MG63 (cell line): ENCODE measurements around the gene OR4F15. TPM values are rescaled to one million over a fixed set of nuclear protein-coding genes. Genes with fewer than 3 reads are reported as not detected.
"Not testable (repeated sequence)": the region's sequence is repeated elsewhere in the genome, so short reads cannot be mapped to it uniquely, and the experiment has no call there.

ENCODE experiments used
- DNase-seq: peaks from one replicate; pipeline ENCODE4 v3.0.0-alpha.2; 2020
- H3K27me3 ChIP-seq: fragments of 250-450 bp; sonication (Bioruptor Pico); 2 replicates; pipeline ENCODE4 v1.5.1; 2020; ENCODE audit warnings: mild to moderate bottlenecking, moderate library complexity
- H3K36me3 ChIP-seq: fragments of 250-450 bp; sonication (Bioruptor Pico); 2 replicates; pipeline ENCODE4 v1.5.1; 2020; ENCODE audit warnings: mild to moderate bottlenecking, moderate library complexity
- H3K4me3 ChIP-seq: fragments of 250-450 bp; sonication (Bioruptor Pico); 2 replicates; pipeline ENCODE4 v1.5.1; 2020; ENCODE audit warnings: mild to moderate bottlenecking, moderate library complexity
- H3K9me3 ChIP-seq: fragments of 250-450 bp; sonication (Bioruptor Pico); 2 replicates; pipeline ENCODE4 v1.5.1; 2020; ENCODE audit warnings: mild to moderate bottlenecking, moderate library complexity
- total RNA-seq: library from RNA; depleted of rRNA; stranded (reverse); fragments of >200 nt; shearing (Covaris generic); gene quantifications from 2 replicates; pipeline ENCODE4 v1.2.3, GENCODE V29; 2014; ENCODE audit warnings: low replicate concordance; rRNA removed

The OR4F15 gene
- not detected in 2 replicates for total RNA-seq

- H3K27me3 ChIP-seq, result no peaks in the 10 kb centered on the region
- no peak for DNase-seq
- no peaks in the 10 kb centered on the region for H3K36me3 ChIP-seq
- no peak within 1 kb of the TSS for H3K4me3 ChIP-seq
- no peaks in the 10 kb centered on the region for H3K9me3 ChIP-seq
Measured at GRCh38 chr15:101811902-101812301, at the start of gene OR4F15. TSS of gene OR4F15 (plus strand) at chr15:101812202. CDS start at chr15:101818187, 5,985 bp downstream.

- peak; percentile 87 for DNase-seq
Measured at GRCh38 chr15:101764669-101765339, 47.2 kb upstream of the OR4F15 start.

GRCh38 chr15:101765340-101765671 is 46.7 kb upstream of the OR4F15 start:
- DNase-seq, H3K36me3 ChIP-seq, H3K9me3 ChIP-seq, H3K4me3 ChIP-seq, H3K27me3 ChIP-seq: not testable (repeated sequence)

More at GRCh38 chr15:101764669-101765339, 47.2 kb upstream of the OR4F15 start:
- H3K27me3 ChIP-seq, H3K36me3 ChIP-seq, H3K9me3 ChIP-seq, H3K4me3 ChIP-seq: not testable (repeated sequence)

- Histone ChIP-seq H3K27me3 (no peaks in the 10 kb centered on the region), H3K36me3 (no peaks in the 10 kb centered on the region), H3K4me3 (no peak overlapping the region), H3K9me3 (no peaks in the 10 kb centered on the region)
- DNase-seq, result no peak
Measured at GRCh38 chr15:101765772-101766456, 46.1 kb upstream of the OR4F15 start.

GRCh38 chr15:101767083-101767640 is 44.8 kb upstream of the OR4F15 start:
- not testable (repeated sequence) for H3K9me3 ChIP-seq, H3K4me3 ChIP-seq, H3K36me3 ChIP-seq, H3K27me3 ChIP-seq, DNase-seq

GRCh38 chr15:101772921-101773320 is 39.1 kb upstream of the OR4F15 start:
- no peak for DNase-seq
- no peaks in the 10 kb centered on the region for H3K9me3 ChIP-seq
- no peaks in the 10 kb centered on the region for H3K36me3 ChIP-seq
- no peaks in the 10 kb centered on the region for H3K27me3 ChIP-seq
- no peak overlapping the region for H3K4me3 ChIP-seq

- Histone ChIP-seq H3K9me3 (no peaks in the 10 kb centered on the region), H3K36me3 (no peaks in the 10 kb centered on the region), H3K4me3 (no peak overlapping the region), H3K27me3 (no peaks in the 10 kb centered on the region)
- no peak for DNase-seq
Measured at GRCh38 chr15:101773496-101774100, 38.4 kb upstream of the OR4F15 start.

GRCh38 chr15:101775136-101775535 is 36.9 kb upstream of the OR4F15 start:
- Histone ChIP-seq H3K36me3 (no peaks in the 10 kb centered on the region), H3K27me3 (no peaks in the 10 kb centered on the region), H3K4me3 (no peak overlapping the region), H3K9me3 (no peaks in the 10 kb centered on the region)
- DNase-seq, result no peak

- not testable (repeated sequence) for H3K4me3 ChIP-seq, DNase-seq, H3K27me3 ChIP-seq, H3K9me3 ChIP-seq, H3K36me3 ChIP-seq
Measured at GRCh38 chr15:101778576-101778975, 33.4 kb upstream of the OR4F15 start.

GRCh38 chr15:101780225-101780624 is 31.8 kb upstream of the OR4F15 start:
- peak; percentile 77 for DNase-seq

GRCh38 chr15:101781928-101782327 is 30.1 kb upstream of the OR4F15 start:
- no peaks in the 10 kb centered on the region for H3K36me3 ChIP-seq
- 0 out of 2 replicates have a peak, but pooled peaks cover 4% of the 10 kb centered on the region for H3K27me3 ChIP-seq
- DNase-seq, result no peak
- no peaks in the 10 kb centered on the region for H3K9me3 ChIP-seq
- no peak overlapping the region for H3K4me3 ChIP-seq

More at GRCh38 chr15:101780225-101780624, 31.8 kb upstream of the OR4F15 start:
- H3K4me3 ChIP-seq, H3K9me3 ChIP-seq, H3K36me3 ChIP-seq, H3K27me3 ChIP-seq: not testable (repeated sequence)

GRCh38 chr15:101784644-101785043 is 27.4 kb upstream of the OR4F15 start:
- Histone ChIP-seq H3K4me3 (no peak overlapping the region), H3K9me3 (no peaks in the 10 kb centered on the region), H3K36me3 (no peaks in the 10 kb centered on the region), H3K27me3 (0 out of 2 replicates have a peak, but pooled peaks cover 4% of the 10 kb centered on the region)
- DNase-seq, result no peak

GRCh38 chr15:101786422-101786821 is 25.6 kb upstream of the OR4F15 start:
- not testable (repeated sequence) for H3K4me3 ChIP-seq, H3K36me3 ChIP-seq, H3K9me3 ChIP-seq

GRCh38 chr15:101788001-101788400 is 24.0 kb upstream of the OR4F15 start:
- H3K4me3 ChIP-seq, H3K36me3 ChIP-seq, H3K27me3 ChIP-seq, H3K9me3 ChIP-seq: not testable (repeated sequence)
- peak; percentile 34 for DNase-seq

More at GRCh38 chr15:101786422-101786821, 25.6 kb upstream of the OR4F15 start:
- not testable (repeated sequence) for H3K27me3 ChIP-seq, DNase-seq

- not testable (repeated sequence) for DNase-seq, H3K36me3 ChIP-seq
Measured at GRCh38 chr15:101788503-101789269, 23.3 kb upstream of the OR4F15 start.

GRCh38 chr15:101790748-101791147 is 21.3 kb upstream of the OR4F15 start:
- not testable (repeated sequence) for H3K36me3 ChIP-seq

More at GRCh38 chr15:101788503-101789269, 23.3 kb upstream of the OR4F15 start:
- not testable (repeated sequence) for H3K9me3 ChIP-seq, H3K27me3 ChIP-seq, H3K4me3 ChIP-seq

GRCh38 chr15:101793981-101794380 is 18.0 kb upstream of the OR4F15 start:
- not testable (repeated sequence) for H3K27me3 ChIP-seq, H3K4me3 ChIP-seq, H3K9me3 ChIP-seq, H3K36me3 ChIP-seq
- peak; percentile 20 for DNase-seq

More at GRCh38 chr15:101790748-101791147, 21.3 kb upstream of the OR4F15 start:
- not testable (repeated sequence) for H3K27me3 ChIP-seq, DNase-seq, H3K4me3 ChIP-seq, H3K9me3 ChIP-seq
